ENCODE measurements around the gene ARVCF.

DNA sequence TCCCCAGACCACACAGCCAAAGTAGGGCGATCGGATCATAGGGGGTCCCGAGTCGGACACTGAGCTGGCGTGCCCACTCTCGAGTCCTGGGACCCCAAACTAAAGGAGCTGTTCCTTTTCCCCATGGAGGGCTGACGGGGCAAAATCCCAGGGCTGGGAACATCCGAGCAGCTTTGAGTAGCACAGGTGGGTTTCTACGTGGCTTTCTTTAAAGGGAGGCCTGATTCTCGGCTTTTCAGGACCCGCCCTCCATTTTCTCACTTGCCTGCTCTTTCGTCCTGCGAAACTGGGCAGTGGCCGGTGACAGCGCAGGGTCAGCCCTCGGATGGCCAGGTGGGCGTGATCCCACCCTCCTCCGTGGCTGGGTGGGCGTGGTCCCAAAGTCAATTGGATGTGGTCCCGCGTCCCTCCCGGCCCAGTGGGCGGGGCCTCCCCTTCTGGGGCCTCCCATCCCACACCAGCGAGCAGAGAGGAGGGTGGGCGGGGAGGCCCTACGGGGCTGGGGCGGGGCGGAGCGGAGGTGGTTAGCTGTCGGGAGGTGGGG, 57.5 kb downstream of the ARVCF start:
- TF ChIP-seq, protein P1, sequence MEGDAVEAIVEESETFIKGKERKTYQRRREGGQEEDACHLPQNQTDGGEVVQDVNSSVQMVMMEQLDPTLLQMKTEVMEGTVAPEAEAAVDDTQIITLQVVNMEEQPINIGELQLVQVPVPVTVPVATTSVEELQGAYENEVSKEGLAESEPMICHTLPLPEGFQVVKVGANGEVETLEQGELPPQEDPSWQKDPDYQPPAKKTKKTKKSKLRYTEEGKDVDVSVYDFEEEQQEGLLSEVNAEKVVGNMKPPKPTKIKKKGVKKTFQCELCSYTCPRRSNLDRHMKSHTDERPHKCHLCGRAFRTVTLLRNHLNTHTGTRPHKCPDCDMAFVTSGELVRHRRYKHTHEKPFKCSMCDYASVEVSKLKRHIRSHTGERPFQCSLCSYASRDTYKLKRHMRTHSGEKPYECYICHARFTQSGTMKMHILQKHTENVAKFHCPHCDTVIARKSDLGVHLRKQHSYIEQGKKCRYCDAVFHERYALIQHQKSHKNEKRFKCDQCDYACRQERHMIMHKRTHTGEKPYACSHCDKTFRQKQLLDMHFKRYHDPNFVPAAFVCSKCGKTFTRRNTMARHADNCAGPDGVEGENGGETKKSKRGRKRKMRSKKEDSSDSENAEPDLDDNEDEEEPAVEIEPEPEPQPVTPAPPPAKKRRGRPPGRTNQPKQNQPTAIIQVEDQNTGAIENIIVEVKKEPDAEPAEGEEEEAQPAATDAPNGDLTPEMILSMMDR (IDR thresholded peaks at IDR 0.05; ENCODE audit: low read depth, low read length, poor library complexity, severe bottlenecking): no peak
- TF ChIP-seq EZH2phosphoT487 (IDR thresholded peaks at IDR 0.05; ENCODE audit: borderline replicate concordance, low read length): no peak
